ENCODE measurements around the gene IL5. TPM values are rescaled to one million over a fixed set of nuclear protein-coding genes. Genes with fewer than 3 reads are reported as not detected.

The IL5 gene
- not detected in 2 replicates for total RNA-seq

GRCh38 chr5:132543472-132544201 is at the start of gene IL5:
TSS of gene IL5 (minus strand) at chr5:132543522. CDS start at chr5:132543478, 44 bp downstream.

GRCh38 chr5:132556763-132557477 is 13.6 kb upstream of the IL5 start, which contains the start of gene RAD50:
TSS of gene RAD50 (plus strand) at chr5:132556977. CDS start at chr5:132557325, 348 bp downstream.

Other genes starting within 250 kb of the IL5 start
- gene SLC22A4, start 249.1 kb downstream of the IL5 start, total RNA-seq = 1.2 and 2.2 TPM in 2 replicates
- 6.3 and 10.1 TPM in 2 replicates for gene SLC22A5, start 173.8 kb downstream of the IL5 start, total RNA-seq
- 13.1 and 13.8 TPM in 2 replicates for gene IRF1, start 52.7 kb downstream of the IL5 start, total RNA-seq
- 15.3 and 22.3 TPM in 2 replicates for gene RAD50, start 13.5 kb upstream of the IL5 start, total RNA-seq
- gene IL13, start 114.7 kb upstream of the IL5 start, total RNA-seq = not detected in 2 replicates
- gene IL4, start 130.5 kb upstream of the IL5 start, total RNA-seq = not detected in 2 replicates
- gene KIF3A, start 194.0 kb upstream of the IL5 start, total RNA-seq = 6.0 and 6.6 TPM in 2 replicates
- gene CCNI2, start 203.9 kb upstream of the IL5 start, total RNA-seq = 0.16 and 0.30 TPM in 2 replicates
- gene SEPTIN8, start 233.7 kb upstream of the IL5 start, total RNA-seq = 29.7 and 32.7 TPM in 2 replicates